ENCODE results near the gene C6orf118. TPM values are rescaled to one million over a fixed set of nuclear protein-coding genes. Genes with fewer than 3 reads are reported as not detected.

The C6orf118 gene
- total and polyA plus RNA-seq, 2 of the 13 experiments (the other 11 are each of a cell fraction or from before 2014, with no cell fraction given), result not detected

GRCh38 chr6:165266621-165267020 lies 42.8 kb downstream of the C6orf118 start (continued):
- TF ChIP-seq KIAA2018 (CRISPR knock-in tag; IDR thresholded peaks at IDR 0.05; ENCODE audit: borderline replicate concordance) (no peak), ZNF331 (CRISPR knock-in tag; IDR thresholded peaks at IDR 0.05) (no peak), JUN (CRISPR knock-in tag; IDR thresholded peaks at IDR 0.05) (no peak), CENPX (CRISPR knock-in tag; IDR thresholded peaks at IDR 0.05) (no peak), ZBTB25 (CRISPR knock-in tag; IDR thresholded peaks at IDR 0.05) (no peak)
- TF ChIP-seq, protein P1, sequence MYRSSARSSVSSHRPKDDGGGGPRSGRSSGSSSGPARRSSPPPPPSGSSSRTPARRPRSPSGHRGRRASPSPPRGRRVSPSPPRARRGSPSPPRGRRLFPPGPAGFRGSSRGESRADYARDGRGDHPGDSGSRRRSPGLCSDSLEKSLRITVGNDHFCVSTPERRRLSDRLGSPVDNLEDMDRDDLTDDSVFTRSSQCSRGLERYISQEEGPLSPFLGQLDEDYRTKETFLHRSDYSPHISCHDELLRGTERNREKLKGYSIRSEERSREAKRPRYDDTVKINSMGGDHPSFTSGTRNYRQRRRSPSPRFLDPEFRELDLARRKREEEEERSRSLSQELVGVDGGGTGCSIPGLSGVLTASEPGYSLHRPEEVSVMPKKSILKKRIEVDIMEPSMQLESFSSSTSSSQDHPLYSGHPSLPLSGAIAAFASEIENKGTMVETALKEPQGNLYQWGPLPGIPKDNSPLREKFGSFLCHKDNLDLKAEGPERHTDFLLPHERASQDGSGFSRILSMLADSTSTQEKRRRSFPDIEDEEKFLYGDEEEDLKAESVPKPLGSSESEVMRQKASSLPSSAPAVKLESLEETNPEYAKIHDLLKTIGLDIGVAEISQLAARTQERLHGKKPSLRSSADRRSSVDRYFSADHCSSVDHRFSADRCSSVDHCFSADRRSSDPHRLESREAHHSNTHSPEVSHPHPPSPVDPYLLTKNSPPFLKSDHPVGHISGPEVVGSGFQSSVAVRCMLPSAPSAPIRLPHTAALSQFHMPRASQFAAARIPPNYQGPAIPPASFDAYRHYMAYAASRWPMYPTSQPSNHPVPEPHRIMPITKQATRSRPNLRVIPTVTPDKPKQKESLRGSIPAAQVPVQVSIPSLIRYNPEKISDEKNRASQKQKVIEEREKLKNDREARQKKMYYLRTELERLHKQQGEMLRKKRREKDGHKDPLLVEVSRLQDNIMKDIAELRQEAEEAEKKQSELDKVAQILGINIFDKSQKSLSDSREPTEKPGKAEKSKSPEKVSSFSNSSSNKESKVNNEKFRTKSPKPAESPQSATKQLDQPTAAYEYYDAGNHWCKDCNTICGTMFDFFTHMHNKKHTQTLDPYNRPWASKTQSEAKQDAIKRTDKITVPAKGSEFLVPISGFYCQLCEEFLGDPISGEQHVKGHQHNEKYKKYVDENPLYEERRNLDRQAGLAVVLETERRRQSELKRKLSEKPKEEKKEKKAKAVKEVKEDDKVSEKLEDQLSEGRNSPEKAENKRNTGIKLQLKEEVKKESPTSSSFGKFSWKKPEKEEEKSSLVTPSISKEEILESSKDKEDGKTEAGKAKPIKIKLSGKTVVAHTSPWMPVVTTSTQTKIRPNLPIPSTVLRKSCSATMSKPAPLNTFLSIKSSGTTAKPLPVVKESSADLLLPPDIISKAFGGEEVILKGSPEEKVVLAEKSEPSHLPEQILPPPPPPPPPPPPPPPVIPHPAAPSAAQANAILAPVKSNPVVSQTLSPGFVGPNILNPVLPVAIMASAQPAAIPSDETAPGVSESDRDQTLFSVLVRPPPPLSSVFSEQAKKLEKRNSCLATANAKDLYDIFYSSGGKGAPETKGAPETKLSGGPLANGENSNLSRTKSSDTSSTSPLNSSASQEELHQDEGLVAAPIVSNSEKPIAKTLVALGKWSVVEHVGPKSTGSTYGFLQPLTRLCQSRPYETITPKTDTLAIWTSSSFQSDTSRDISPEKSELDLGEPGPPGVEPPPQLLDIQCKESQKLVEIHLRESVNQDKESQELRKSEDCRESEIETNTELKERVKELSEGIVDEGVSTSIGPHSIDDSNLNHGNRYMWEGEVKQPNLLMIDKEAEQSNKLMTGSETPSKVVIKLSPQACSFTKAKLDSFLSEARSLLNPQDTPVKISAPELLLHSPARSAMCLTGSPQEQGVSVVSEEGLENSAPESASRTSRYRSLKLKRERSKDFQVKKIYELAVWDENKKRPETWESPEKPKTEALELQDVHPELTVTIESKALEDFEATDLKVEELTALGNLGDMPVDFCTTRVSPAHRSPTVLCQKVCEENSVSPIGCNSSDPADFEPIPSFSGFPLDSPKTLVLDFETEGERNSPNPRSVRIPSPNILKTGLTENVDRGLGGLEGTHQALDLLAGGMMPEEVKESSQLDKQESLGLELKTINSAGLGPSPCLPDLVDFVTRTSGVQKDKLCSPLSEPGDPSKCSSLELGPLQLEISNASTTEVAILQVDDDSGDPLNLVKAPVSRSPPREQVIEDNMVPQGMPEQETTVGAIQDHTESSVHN (CRISPR knock-in tag; IDR thresholded peaks at IDR 0.05), result no peak
- TF ChIP-seq, protein P2, sequence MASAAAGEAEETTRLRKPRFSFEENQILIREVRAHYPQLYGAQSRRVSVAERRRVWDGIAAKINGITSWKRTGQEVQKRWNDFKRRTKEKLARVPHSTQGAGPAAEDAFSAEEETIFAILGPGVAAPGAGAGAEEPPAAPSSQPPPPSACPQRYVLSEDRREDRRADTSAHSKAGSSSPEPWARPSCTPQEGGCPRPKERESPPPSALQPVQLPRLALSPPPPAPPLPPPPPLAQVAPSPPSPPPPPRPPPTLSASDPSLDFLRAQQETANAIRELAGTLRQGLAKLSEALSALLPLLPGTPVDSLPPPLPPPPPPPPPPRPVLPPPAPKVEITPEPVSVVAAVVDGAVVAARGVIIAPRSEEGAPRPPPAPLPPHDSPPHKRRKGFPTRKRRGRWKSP (CRISPR knock-in tag; IDR thresholded peaks at IDR 0.05), result no peak
